CD8-positive, alpha-beta memory T cell (primary cell): Measurements from ENCODE around the gene LYRM7. TPM values are rescaled to one million over a fixed set of nuclear protein-coding genes. Genes with fewer than 3 reads are reported as not detected.
"Not testable (repeated sequence)": the region's sequence is repeated elsewhere in the genome, so short reads cannot be mapped to it uniquely, and the experiment has no call there.

Source experiments
- CTCF ChIA-PET: fragments of 350-600 bp; sonication (Branson Sonifier 250); formaldehyde crosslinking; loops from one replicate; lab custom pipeline; 2021; ENCODE audit warnings: antibody characterized with exemption; lab: Charles Lee
- POLR2A ChIA-PET: fragments of 350-600 bp; sonication (Branson Sonifier 250); formaldehyde crosslinking; loops from one replicate; lab custom pipeline; 2021; ENCODE audit warnings: antibody characterized with exemption; lab: Charles Lee
- DNase-seq, 5 donors: peaks; one replicate each; pipeline versions ENCODE4 v3.0.0 to v3.0.0-alpha.2; 2020 to 2022; ENCODE audit warnings: mixed read lengths in 1 of 5
- H3K27ac ChIP-seq: one replicate; pipeline ENCODE4 v1.7.0; 2013; ENCODE audit warnings: low read depth, mild to moderate bottlenecking, low read length, moderate library complexity
- H3K27me3 ChIP-seq: 2 replicates; pipeline ENCODE4 v1.7.0; 2013; ENCODE audit warnings: low read length, mild to moderate bottlenecking; ENCODE audit not compliant: insufficient read depth, poor library complexity, severe bottlenecking
- H3K36me3 ChIP-seq: 2 replicates; pipeline ENCODE4 v1.7.0; 2013; ENCODE audit warnings: mild to moderate bottlenecking, low read length, moderate library complexity; ENCODE audit not compliant: insufficient read depth
- H3K4me1 ChIP-seq: 2 replicates; pipeline ENCODE4 v1.7.0; 2013; ENCODE audit warnings: mild to moderate bottlenecking, low read length, moderate library complexity; ENCODE audit not compliant: insufficient read depth
- H3K4me3 ChIP-seq: 2 replicates; pipeline ENCODE4 v1.7.0; 2013; ENCODE audit warnings: mild to moderate bottlenecking, low read length
- H3K9me3 ChIP-seq: 2 replicates; pipeline ENCODE4 v1.7.0; 2013; ENCODE audit warnings: mild to moderate bottlenecking, low read length
- H3K27ac Mint-ChIP-seq, 8 donors: one replicate each; pipeline ENCODE4 v1.8.0; 2020 to 2021; ENCODE audit warnings: mixed read lengths in 8 of 8, mild to moderate bottlenecking in 6 of 8, inconsistent platforms in 3 of 8, moderate library complexity in 3 of 8
- H3K27me3 Mint-ChIP-seq, 2 donors: one replicate each; pipeline ENCODE4 v1.8.0; 2020 to 2021; ENCODE audit warnings: mixed read lengths in 2 of 2, mild to moderate bottlenecking in 1 of 2, moderate library complexity in 1 of 2
- H3K36me3 Mint-ChIP-seq, 3 donors: one replicate each; pipeline ENCODE4 v1.8.0; 2020 to 2021; ENCODE audit warnings: mixed read lengths in 3 of 3, inconsistent platforms in 1 of 3, mild to moderate bottlenecking in 1 of 3
- H3K4me1 Mint-ChIP-seq, 3 donors: one replicate each; pipeline ENCODE4 v1.8.0; 2020 to 2021; ENCODE audit warnings: mixed read lengths in 3 of 3, inconsistent platforms in 1 of 3, mild to moderate bottlenecking in 1 of 3
- H3K4me3 Mint-ChIP-seq, 7 donors: one replicate each; pipeline ENCODE4 v1.8.0; 2020 to 2021; ENCODE audit warnings: mixed read lengths in 7 of 7, mild to moderate bottlenecking in 6 of 7, moderate library complexity in 4 of 7, inconsistent platforms in 2 of 7
- H3K9me3 Mint-ChIP-seq, 5 donors: one replicate each; pipeline ENCODE4 v1.8.0; 2020 to 2022; ENCODE audit warnings: mixed read lengths in 5 of 5, mild to moderate bottlenecking in 3 of 5, moderate library complexity in 2 of 5, inconsistent platforms in 1 of 5
- polyA plus RNA-seq: library from polyadenylated mRNA; unstranded; fragments of 300-500 nt; fragmentation: Illumina TruSeq; gene quantifications from one replicate; pipeline ENCODE4 v1.2.3, GENCODE V29; 2021
- total RNA-seq, 2 experiments: library from RNA; stranded (reverse); gene quantifications; one replicate each; pipeline ENCODE4 v1.2.3, GENCODE V29; 2021

LYRM7 gene
- 10 to 100 TPM; 22.7 to 24.1 TPM for total RNA-seq
- polyA plus RNA-seq, result 9.0 TPM

DNA sequence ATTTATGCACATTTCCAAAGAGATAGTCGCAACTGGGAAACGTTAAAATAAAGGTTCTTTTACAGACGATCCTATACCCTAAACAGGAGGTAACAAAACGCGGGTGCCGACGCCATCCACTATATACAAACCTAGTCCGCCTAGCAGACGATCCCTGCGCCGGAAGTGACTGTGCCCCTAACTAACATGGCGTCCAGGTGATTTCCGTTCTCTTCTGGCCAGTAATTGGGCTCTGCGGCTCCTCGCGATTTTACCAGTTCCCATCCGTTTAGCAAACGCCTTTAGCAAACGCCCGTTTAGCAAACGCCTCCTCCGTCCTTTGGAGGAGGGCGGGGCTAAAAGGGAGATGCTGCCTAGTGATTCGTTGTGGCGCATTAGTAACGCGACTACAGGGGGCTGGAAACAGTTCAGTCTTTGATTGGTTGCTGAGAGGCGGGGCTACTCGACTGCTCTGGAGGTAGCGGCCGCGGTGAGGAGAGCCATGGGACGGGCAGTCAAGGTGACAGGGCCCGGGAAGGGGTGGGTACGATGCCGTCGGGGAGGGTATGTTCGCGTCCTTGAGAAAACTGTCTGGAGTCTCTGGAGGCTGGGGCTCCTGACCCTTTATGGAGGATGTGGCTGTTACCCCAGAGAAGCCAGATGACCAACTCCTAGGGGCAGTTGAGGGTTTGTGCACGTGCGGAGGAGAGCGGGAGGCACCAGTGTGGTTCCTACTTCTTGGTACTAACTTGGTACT is at the start of gene LYRM7:
Gene LYRM7 (plus strand): TSS at position 405 of the 736 bp plus-strand sequence. CDS start 77 bp downstream, at position 482.
- H3K4me3 ChIP-seq, result peak within 1 kb of the TSS; percentile 79
- peak; percentile 90 to 98 (median 95) for DNase-seq
- POLR2A ChIA-PET, result interaction anchor here (1.0 to 1.9 kb wide), 2 partner anchors 82 to 94 kb away, joined by 6 to 13 read pairs; partner anchors contain the start of gene CDC42SE2
- no peaks in the 10 kb centered on the region for H3K9me3 ChIP-seq
- peak within 1 kb of the TSS; percentile 80 for H3K27ac ChIP-seq
- Mint-ChIP-seq H3K36me3 (peaks cover 0 to 11% (median 3%) of the 10 kb centered on the region in 3 donors), H3K4me3 (peak within 1 kb of the TSS; percentile 94 to 100 (median 98)), H3K9me3 (no peaks in the 10 kb centered on the region), H3K27ac (peak within 1 kb of the TSS; percentile 88 to 99 (median 98)), H3K27me3 (no peaks in the 10 kb centered on the region), H3K4me1 (peaks cover 41 to 62% (median 53%) of the 10 kb centered on the region in 3 donors)
- H3K27me3 ChIP-seq, result no peaks in the 10 kb centered on the region
- peaks cover 18% of the 10 kb centered on the region for H3K4me1 ChIP-seq
- CTCF ChIA-PET, result interaction anchor here (0.6 to 1.9 kb wide), 6 partner anchors 39 to 211 kb away, joined by 3 to 5 read pairs (median 3); no protein-coding TSS in a partner anchor
- H3K36me3 ChIP-seq, result no peaks in the 10 kb centered on the region

DNA sequence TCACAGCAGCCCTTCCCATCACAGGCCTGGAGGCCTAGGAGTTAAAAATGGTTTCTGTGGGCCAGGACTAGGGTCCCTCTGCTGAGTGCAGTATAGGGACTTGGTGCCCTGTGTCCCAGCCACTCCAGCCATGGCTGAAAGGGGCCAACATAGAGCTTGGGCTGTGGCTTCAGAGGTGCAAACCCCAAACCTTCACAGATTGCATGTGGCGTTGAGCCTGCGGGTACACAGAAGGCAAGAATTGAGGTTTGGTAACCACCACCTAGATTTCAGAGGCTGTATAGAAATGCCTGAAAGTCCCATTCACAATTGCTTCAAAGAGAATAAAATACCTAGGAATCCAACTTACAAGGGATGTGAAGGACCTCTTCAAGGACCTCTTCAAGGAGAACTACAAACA is 43.5 kb upstream of the LYRM7 start:
- H3K9me3 ChIP-seq, H3K36me3 ChIP-seq, POLR2A ChIA-PET, H3K4me3 ChIP-seq, H3K4me1 ChIP-seq, H3K27ac ChIP-seq, H3K27me3 ChIP-seq, H3K4me1 Mint-ChIP-seq, CTCF ChIA-PET, DNase-seq, H3K27ac Mint-ChIP-seq: not testable (repeated sequence)
- Mint-ChIP-seq H3K4me3 (peak overlapping the region in 1 of 7 donors; percentile 32), H3K9me3 (peaks cover 12 to 27% (median 25%) of the 10 kb centered on the region in 5 donors), H3K27me3 (peaks cover 9 to 12% of the 10 kb centered on the region in 2 donors), H3K36me3 (peaks cover 0 to 33% (median 0%) of the 10 kb centered on the region in 3 donors)

DNA sequence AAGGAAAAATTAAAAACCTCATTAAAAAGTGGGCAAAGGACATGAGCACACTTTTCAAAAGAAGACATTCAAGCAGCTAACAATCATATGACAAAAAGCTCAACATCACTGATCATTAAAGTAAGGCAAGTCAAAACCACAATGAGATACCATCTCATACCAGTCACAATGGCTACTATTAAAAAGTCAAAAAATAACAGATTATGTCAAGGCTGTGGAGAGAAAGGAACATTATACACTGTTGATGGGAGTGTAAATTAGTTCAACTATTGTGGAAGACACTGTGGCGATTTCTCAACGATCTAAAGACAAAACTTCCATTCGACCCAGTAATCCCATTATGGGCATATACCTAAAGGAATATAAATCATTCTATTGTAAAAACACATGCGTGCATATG is 41.4 kb upstream of the LYRM7 start:
- Mint-ChIP-seq H3K9me3 (peaks cover 7 to 23% (median 16%) of the 10 kb centered on the region in 5 donors), H3K27ac (no peak overlapping the region), H3K4me3 (no peak overlapping the region), H3K27me3 (peaks cover 4 to 7% of the 10 kb centered on the region in 2 donors), H3K4me1 (no peaks in the 10 kb centered on the region), H3K36me3 (peaks cover 0 to 30% (median 0%) of the 10 kb centered on the region in 3 donors)
- POLR2A ChIA-PET, result no interaction called here
- Histone ChIP-seq H3K4me3 (no peak overlapping the region), H3K27ac (no peak overlapping the region), H3K36me3 (no peaks in the 10 kb centered on the region), H3K27me3 (no peaks in the 10 kb centered on the region), H3K4me1 (no peaks in the 10 kb centered on the region), H3K9me3 (no peaks in the 10 kb centered on the region)
- CTCF ChIA-PET, result no interaction called here
- no peak for DNase-seq

DNA sequence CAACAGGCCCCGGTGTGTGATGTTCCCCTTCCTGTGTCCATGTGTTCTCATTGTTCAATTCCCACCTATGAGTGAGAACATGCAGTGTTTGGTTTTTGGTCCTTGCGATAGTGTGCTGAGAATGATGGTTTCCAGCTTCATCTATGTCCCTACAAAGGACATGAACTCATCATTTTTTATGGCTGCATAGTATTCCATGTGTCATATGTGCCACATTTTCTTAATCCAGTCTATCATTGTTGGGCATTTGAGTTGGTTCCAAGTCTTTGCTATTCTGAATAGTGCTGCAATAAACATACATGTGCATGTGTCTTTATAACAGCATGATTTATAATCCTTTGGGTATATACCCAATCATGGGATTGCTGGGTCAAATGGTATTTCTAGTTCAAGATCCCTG is 37.7 kb upstream of the LYRM7 start:
- H3K9me3 Mint-ChIP-seq, H3K4me3 Mint-ChIP-seq, H3K4me1 Mint-ChIP-seq, H3K4me1 ChIP-seq, H3K36me3 ChIP-seq, H3K9me3 ChIP-seq, H3K27ac ChIP-seq, H3K4me3 ChIP-seq, H3K27me3 Mint-ChIP-seq, H3K27me3 ChIP-seq, DNase-seq, H3K27ac Mint-ChIP-seq, POLR2A ChIA-PET, CTCF ChIA-PET: not testable (repeated sequence)
- peaks cover 0 to 22% (median 0%) of the 10 kb centered on the region in 3 donors for H3K36me3 Mint-ChIP-seq

DNA sequence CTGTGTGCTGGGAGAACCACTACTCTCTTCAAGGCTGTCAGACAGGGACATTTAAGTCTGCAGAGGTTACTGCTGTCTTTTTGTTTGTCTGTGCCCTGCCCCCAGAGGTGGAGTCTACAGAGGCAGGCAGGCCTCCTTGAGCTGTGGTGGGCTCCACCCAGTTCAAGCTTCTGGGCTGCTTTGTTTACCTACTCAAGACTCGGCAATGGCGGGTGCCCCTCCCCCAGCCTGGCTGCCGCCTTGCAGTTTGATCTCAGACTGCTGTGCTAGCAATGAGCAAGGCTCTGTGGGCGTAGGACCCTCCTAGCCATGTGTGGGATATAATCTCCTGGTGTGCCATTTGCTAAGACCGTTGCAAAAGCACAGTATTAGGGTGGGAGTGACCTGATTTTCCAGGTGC is 32.3 kb upstream of the LYRM7 start:
- H3K9me3 Mint-ChIP-seq, H3K27me3 Mint-ChIP-seq, DNase-seq, H3K27me3 ChIP-seq, POLR2A ChIA-PET, H3K4me1 Mint-ChIP-seq, CTCF ChIA-PET, H3K4me1 ChIP-seq, H3K36me3 ChIP-seq, H3K27ac ChIP-seq, H3K9me3 ChIP-seq, H3K4me3 ChIP-seq, H3K4me3 Mint-ChIP-seq: not testable (repeated sequence)
- H3K27ac Mint-ChIP-seq, result peak overlapping the region in 1 of 8 donors; percentile 58
- peaks cover 0 to 22% (median 0%) of the 10 kb centered on the region in 3 donors for H3K36me3 Mint-ChIP-seq

DNA sequence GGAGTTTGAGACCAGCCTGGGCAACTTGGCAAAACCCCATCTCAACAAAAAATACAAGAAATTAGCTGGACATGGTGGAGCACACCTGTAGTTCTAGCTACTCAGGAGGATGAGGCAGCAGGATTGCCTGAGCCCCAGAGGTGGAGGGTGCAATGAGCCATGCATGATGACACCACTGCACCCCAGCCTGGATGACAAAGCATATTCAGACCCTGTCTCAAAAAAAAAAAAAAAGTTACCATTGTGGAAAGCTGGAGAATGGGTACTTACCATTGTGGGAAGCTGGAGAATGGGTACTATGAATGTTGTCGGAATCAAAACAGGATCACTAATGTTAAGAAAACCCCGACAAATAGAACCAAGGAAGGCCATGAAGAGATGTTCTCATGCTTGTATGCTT is 31.4 kb upstream of the LYRM7 start:
- POLR2A ChIA-PET, result interaction anchor here (0.6 kb wide), 1 partner anchor 15 kb away, joined by 3 read pairs; no protein-coding TSS in a partner anchor

DNA sequence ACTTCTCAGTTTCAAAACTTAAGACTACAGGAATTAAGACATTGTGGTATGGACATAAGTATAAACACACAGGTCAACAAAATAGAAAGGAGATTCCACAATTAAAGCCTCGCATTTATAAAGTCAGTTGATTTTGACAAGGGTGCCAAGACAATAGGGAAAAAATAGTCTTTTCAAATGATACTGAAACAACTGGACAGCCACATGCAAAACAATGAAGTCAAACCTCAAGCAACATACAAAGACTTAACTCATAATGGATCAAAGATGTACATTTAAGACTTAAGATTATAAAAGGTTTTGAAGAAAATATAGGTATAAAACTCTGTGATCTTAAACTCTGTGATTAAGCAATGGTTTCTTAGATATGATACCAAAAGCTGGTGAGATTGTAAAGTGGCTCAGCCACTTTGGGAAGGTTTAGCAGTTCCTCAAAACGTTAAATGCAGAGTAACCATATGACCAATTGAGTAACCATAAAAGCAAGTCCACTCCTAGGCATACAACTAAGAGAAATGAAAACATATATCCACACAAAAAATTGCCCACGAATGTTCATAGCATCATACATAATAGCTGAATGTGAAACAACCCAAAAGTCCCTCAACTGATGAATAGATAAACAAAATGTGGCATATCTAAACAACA is 27.6 kb upstream of the LYRM7 start:
- Mint-ChIP-seq H3K4me1 (peaks cover 0 to 3% (median 0%) of the 10 kb centered on the region in 3 donors), H3K36me3 (peaks cover 0 to 9% (median 0%) of the 10 kb centered on the region in 3 donors), H3K27ac (no peak overlapping the region), H3K4me3 (no peak overlapping the region), H3K27me3 (peaks cover 0 to 7% of the 10 kb centered on the region in 2 donors), H3K9me3 (no peaks in the 10 kb centered on the region)
- Histone ChIP-seq H3K4me1 (no peaks in the 10 kb centered on the region), H3K9me3 (no peaks in the 10 kb centered on the region), H3K27ac (no peak overlapping the region), H3K27me3 (no peaks in the 10 kb centered on the region), H3K4me3 (no peak overlapping the region), H3K36me3 (no peaks in the 10 kb centered on the region)
- POLR2A ChIA-PET, result no interaction called here
- no peak for DNase-seq
- CTCF ChIA-PET, result no interaction called here

More for the DNA sequence above, 31.4 kb upstream of the LYRM7 start:
- peaks cover 0 to 6% (median 4%) of the 10 kb centered on the region in 5 donors for H3K9me3 Mint-ChIP-seq
- peaks cover 4 to 7% of the 10 kb centered on the region in 2 donors for H3K27me3 Mint-ChIP-seq
- Histone ChIP-seq H3K9me3 (no peaks in the 10 kb centered on the region), H3K4me3 (no peak overlapping the region), H3K27me3 (no peaks in the 10 kb centered on the region), H3K27ac (no peak overlapping the region), H3K4me1 (no peaks in the 10 kb centered on the region), H3K36me3 (no peaks in the 10 kb centered on the region)
- DNase-seq, result no peak
- peaks cover 0 to 7% (median 0%) of the 10 kb centered on the region in 3 donors for H3K4me1 Mint-ChIP-seq
- H3K4me3 Mint-ChIP-seq, result no peak overlapping the region
- no peak overlapping the region for H3K27ac Mint-ChIP-seq
- peaks cover 0 to 22% (median 0%) of the 10 kb centered on the region in 3 donors for H3K36me3 Mint-ChIP-seq
- CTCF ChIA-PET, result interaction anchor here (0.9 kb wide), 1 partner anchor 268 kb away, joined by 3 read pairs; no protein-coding TSS in a partner anchor

DNA sequence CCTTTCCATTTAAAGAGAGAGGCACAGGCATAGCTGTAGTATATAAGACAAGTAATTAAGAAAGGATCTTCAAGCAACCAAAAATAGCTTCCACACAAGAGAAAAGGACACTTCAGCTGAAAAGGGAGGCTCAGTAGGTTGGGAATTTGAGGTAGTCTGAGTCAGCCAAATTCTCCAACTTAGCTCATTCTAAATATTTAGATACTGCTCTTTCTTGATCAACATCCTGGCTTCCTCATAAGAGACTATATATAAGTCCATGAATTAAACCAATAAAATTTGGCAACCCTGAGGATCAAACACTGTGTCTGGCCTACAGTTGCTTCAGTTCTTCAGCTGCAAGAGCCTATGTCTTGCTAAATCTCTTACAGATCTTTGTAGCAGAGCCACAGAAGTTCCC is 23.5 kb upstream of the LYRM7 start:
- Histone ChIP-seq H3K4me3 (no peak overlapping the region), H3K27ac (no peak overlapping the region), H3K36me3 (no peaks in the 10 kb centered on the region), H3K27me3 (no peaks in the 10 kb centered on the region), H3K4me1 (no peaks in the 10 kb centered on the region), H3K9me3 (no peaks in the 10 kb centered on the region)
- DNase-seq, result no peak
- H3K27me3 Mint-ChIP-seq, result no peaks in the 10 kb centered on the region
- ChIA-PET POLR2A (no interaction called here), CTCF (interaction anchor here (1.1 kb wide), 1 partner anchor 259 kb away, joined by 3 read pairs; no protein-coding TSS in a partner anchor)
- no peak overlapping the region for H3K27ac Mint-ChIP-seq
- peaks cover 0 to 5% (median 0%) of the 10 kb centered on the region in 3 donors for H3K36me3 Mint-ChIP-seq
- H3K4me3 Mint-ChIP-seq, result no peak overlapping the region
- no peaks in the 10 kb centered on the region for H3K4me1 Mint-ChIP-seq
- H3K9me3 Mint-ChIP-seq, result no peaks in the 10 kb centered on the region
